ENCODE results near the gene ATP12A.

The ATP12A gene

DNA sequence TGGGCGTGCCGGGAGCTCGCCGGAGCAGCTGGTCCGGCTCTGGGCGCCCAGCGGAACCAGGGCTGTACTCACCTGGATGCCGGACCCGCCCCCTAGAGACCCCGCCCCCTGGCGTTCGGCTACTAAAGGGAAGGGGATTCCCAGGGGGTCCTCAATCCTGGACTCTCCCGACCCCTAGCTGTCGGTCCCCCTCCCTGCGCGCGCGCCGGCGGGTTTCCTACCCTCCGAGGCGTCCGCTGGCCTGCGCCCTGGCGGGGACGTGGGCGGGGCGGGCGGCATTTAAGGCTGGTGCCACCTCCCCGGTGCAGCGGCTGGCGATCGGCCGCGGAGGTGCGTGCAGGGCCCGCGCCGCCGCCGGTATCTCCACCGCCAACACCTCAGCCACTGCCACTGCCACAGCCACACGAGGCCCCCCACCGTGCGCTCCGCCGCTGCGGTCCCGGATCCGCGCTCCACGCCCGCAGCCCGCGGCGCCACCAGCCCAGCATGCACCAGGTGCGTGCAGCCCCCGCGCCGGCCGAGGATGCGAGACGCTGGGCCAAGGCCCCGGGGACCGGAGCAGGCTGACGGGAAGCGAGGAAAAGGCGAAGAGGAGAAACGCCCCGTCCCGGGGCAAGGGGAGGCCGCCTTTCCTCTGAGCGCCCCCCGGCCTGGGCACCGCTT lies at the start of gene ATP12A:
TSS of gene ATP12A (plus strand) at position 151 of the 663 bp plus-strand sequence. CDS start at position 487, 336 bp downstream.
- DNase-seq, result peak; percentile 21

DNA sequence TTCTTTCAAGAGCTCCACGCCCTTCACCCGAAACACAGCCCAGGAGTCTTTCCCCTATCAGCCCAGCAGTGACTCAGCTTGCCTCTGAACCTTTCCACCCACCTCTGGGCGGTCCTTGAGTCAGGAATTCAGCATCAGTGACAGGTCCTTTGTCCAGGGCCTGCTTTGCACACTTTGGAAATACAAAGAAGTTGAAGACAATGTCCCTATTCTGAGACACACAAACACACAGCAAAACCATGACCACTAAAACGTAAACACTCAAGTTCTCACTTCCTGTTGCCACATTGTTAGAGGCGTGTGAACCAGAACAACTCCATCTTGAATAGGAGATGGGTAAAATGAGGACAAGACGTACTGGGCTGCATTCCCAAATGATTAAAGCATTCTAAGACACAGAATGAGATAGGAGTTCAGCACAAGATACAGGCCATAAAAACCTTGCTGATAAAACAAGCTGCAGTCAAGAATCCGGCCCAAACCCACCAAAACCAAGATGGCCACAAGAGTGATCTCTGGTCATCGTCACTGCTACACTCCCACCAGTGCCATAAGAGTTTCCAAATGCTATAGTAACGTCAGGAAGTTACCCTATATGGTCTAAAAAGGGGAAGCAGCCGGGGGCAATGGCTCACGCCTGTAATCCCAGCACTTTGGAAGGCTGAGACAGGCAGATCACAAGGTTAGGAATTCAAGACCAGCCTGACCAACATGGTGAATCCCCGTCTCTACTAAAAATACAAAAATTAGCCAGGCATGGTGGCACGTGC lies 49.2 kb upstream of the ATP12A start:
- in situ Hi-C loops (cut with MboI; ENCODE audit: low pct_unique_long_range_greater_than_20kb, low sequenced_read_pairs), result no loop called here
- DNase-seq, result peak; percentile 47

More for the DNA sequence above, at the start of gene ATP12A:
- in situ Hi-C loops (cut with MboI; ENCODE audit: low pct_unique_long_range_greater_than_20kb, low sequenced_read_pairs), result no loop called here

DNA sequence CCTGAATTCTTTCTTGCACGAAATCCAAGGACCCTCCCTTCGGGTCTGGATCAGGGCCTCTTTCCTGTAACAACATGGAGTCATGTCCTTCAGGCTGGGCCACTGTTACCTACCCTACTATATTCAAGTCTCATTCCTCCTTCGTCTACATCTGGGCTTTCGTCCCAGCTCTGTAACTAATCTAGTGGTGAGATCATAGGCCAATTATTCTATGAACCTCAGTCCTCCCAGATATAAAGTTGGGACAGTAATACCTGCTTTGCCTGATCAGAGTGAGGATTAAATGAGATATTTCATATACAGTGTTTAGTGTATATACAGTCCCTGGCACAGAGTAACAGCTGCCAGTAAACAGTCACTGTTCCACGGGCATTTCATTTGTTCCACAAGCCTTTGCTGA lies 48.3 kb upstream of the ATP12A start:
- in situ Hi-C loops (cut with MboI; ENCODE audit: low pct_unique_long_range_greater_than_20kb, low sequenced_read_pairs), result no loop called here
- DNase-seq, result no peak

DNA sequence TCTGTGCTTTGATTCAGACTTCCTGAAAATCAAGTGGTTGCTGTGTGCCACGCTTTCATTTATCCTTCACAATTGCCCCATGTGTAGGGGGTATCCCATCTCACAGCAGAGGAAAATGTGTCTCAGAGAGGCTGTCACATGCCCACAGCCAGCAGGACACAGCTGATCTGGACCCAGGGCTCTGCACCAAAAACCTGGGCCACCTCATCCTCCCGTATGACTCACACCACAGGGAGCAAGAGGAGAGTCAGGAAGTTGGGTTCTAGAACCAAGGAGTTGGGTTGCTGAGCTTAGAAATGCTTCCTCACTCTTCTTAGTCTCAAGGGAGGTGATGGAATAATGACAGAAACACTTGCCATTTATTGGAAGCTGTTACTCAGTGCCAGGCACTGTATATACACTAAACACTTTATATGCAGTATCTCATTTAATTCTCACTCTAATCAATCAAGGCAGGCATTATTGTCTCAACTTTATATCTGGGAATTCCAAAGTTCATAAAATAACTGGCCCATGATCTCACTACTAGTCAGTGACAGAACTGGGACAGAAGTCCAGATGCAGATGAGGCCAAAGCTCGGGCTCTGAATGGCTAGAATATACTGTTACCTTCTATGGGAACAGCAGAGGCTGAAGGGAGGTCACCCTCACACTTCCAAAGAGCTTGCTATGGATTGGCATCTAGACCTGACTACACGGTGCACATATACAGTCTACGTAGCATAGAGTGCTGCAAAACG lies 47.7 kb upstream of the ATP12A start:
- DNase-seq, result no peak
- in situ Hi-C loops (cut with MboI; ENCODE audit: low pct_unique_long_range_greater_than_20kb, low sequenced_read_pairs), result no loop called here

DNA sequence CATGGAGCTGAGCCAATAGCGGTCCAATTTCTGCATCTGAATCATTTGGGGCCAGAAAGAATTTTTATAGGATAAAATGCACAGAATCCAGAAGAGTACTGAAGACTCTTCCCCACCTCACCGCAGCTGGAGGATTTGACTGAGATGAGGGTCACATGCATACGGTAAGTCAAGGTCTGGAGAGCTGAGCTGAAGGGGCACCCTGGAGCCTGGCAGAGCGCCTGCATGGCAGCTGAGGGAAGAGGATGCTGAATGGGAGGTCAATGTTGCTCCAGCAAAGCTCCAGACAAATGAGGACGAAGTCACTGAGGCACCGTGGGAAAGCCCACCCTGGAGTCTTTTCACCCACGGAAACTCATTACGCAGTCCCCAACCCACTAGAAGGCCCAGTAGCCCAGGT lies 43.4 kb upstream of the ATP12A start:
- in situ Hi-C loops (cut with MboI; ENCODE audit: low pct_unique_long_range_greater_than_20kb, low sequenced_read_pairs), result no loop called here
- DNase-seq, result no peak

DNA sequence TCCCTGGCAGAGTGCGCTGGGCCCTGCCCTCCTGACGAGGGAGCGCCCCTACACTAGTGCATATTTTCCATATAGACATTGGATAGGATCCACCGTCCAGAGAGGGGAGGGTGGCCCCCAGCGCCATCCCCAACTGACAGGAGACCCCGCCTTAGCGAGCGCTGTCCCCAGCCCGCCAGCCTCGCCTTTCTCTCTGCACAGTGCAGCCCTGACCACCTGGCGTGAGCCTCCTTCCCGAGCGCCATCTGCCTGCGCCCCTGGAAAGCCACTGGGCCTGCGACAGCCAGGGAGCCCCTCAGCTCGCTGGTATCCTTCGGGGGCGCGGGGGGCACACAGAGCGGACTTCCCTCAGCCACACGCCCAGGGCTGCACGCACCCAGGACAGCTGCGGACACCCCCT lies 42.1 kb upstream of the ATP12A start:
- DNase-seq, result no peak
- in situ Hi-C loops (cut with MboI; ENCODE audit: low pct_unique_long_range_greater_than_20kb, low sequenced_read_pairs), result no loop called here

DNA sequence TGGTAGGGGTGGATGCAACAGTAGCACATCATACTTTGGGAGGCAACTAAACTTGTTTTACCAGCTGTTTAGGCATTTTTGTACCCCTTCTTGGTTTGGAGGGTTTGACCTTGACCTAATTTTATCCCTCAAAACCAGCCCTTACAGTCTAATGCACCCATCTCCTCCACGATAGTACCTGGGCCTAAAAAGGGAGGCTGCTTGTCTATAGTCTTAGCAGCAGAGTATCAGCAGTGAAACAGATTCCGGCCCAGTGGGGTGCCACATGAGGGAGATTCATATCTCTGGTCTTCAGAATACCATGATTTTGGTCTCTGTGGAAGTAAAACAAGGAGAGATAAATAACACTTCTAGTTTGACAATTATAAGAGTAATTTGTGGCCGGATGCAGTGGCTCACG lies 39.5 kb upstream of the ATP12A start:
- in situ Hi-C loops (cut with MboI; ENCODE audit: low pct_unique_long_range_greater_than_20kb, low sequenced_read_pairs), result no loop called here
- DNase-seq, result no peak

DNA sequence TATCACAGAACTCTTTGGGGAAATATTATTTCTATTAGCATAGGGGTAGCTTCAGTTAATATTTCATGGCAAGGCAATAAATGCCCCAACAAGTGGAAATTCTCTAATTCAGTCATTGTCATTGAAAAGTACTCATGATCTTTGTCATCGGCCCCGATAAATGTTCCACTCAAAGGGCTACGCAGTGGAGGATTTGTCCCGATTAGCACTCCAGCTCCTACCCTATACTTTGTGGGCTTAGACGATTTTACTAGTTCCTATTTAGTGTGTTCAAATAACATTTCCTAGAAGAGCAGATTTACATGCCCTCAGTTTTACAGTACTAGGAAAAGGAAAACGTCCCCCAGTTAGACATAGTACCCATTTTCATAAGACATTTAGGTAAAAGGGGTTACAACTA lies 38.0 kb upstream of the ATP12A start:
- no peak for DNase-seq
- in situ Hi-C loops (cut with MboI; ENCODE audit: low pct_unique_long_range_greater_than_20kb, low sequenced_read_pairs), result no loop called here

DNA sequence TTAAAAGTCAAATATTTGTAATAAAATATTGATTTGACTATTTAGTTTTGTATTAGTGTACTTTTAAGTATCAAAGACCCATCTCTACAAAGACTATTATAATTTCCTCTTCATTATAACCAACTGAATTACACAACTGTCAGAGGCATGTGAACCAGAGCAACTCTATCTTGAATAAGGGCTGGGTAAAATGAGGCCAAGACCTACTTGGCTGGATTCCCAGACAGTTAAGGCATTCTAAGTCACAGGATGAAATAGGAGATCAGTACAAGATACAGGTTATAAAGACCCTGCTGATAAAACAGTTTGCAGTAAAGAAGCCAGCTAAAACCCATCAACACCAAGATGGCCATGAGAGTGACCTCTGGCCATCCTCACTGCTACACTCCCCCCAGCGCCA lies 36.2 kb upstream of the ATP12A start:
- in situ Hi-C loops (cut with MboI; ENCODE audit: low pct_unique_long_range_greater_than_20kb, low sequenced_read_pairs), result no loop called here
- no peak for DNase-seq

DNA sequence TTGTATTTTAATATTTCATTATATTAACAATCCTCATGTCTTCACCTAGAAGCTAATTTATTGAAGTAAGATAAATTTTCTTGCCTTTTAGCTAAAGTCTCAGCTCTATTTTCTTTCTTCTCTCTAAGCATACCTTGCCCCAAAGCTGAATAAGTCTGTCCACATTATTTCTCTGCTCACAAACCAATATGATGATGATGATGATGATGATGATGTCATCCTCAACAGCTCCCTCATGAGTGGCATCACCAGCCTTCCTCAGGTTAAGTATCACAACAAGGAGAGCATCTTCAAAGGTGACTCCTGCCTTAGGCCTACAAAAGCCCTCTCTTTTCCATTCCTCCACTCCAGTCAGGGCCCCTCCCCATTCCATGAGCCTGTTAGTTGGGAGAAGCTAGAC lies 31.9 kb upstream of the ATP12A start:
- DNase-seq, result no peak
- in situ Hi-C loops (cut with MboI; ENCODE audit: low pct_unique_long_range_greater_than_20kb, low sequenced_read_pairs), result no loop called here

DNA sequence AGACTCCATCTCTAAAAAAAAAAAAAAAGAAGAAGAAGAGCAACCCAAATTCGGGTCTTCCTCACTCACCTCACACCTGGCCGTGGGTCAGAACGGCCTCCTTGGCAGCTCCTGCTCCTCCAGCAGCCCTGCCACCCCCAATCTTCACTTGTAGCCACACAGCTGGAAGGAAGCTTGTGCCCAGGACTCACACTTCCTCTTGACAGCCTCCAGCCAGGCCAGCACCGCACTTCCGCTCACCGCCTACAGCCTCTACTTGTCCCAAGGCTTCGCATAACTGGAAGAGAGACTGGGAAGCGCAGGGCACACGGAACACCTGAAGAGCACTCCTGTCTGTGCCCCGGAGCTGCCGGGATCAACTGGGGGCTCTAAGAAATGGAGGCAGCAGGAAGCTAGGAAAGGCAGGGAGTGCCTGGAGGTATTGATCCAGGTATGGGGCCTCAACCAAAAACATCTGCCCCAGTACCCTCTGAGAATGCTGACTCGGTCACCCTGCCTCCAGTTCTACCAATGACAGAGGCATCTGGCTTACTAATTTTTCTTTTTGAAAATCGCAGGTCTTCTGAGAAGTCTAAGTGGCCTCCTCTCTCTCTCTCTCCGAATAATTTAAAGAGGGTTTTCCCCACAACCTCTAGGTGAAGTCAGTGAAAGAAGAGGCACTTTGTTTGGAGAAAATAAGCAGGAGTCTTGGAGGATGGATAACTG lies 31.1 kb upstream of the ATP12A start:
- in situ Hi-C loops (cut with MboI; ENCODE audit: low pct_unique_long_range_greater_than_20kb, low sequenced_read_pairs), result no loop called here
- DNase-seq, result no peak

DNA sequence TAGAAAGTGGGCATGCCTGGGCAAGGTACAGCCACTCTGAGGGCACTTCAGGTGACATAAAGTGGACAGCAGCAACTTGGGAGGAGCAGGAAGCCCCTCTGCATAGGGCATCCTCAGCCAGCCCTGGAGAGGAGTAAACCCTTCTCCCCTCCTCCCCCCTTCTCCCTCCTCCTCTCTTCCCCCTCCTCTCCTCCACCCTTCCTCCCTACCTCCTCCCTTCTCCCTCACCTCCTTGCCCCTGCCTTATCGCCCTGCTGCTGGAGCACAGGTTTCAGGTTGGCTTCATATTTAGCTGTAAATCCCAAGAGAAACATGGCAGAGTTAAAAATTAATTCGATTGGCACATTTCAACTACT lies 30.5 kb upstream of the ATP12A start:
- in situ Hi-C loops (cut with MboI; ENCODE audit: low pct_unique_long_range_greater_than_20kb, low sequenced_read_pairs), result no loop called here
- no peak for DNase-seq

DNA sequence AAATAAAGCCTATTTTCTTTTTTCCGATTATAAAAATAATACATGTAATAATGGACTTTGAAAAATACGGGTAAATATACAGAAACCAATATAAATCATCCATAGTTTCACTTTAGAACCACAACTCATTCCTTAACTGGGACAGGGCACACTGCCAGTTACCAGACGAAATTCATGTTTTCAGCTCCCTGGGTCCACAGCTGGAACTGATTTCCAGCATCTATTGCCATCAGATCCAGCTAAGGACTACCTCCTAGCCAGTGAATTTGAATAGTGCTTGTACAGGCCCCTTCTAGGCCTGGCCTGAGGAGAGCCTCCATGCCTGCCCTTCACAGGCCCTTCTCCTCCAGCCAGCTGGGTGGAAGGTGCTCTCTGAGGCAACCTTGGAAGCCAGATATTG lies 30.0 kb upstream of the ATP12A start:
- no peak for DNase-seq
- in situ Hi-C loops (cut with MboI; ENCODE audit: low pct_unique_long_range_greater_than_20kb, low sequenced_read_pairs), result no loop called here

DNA sequence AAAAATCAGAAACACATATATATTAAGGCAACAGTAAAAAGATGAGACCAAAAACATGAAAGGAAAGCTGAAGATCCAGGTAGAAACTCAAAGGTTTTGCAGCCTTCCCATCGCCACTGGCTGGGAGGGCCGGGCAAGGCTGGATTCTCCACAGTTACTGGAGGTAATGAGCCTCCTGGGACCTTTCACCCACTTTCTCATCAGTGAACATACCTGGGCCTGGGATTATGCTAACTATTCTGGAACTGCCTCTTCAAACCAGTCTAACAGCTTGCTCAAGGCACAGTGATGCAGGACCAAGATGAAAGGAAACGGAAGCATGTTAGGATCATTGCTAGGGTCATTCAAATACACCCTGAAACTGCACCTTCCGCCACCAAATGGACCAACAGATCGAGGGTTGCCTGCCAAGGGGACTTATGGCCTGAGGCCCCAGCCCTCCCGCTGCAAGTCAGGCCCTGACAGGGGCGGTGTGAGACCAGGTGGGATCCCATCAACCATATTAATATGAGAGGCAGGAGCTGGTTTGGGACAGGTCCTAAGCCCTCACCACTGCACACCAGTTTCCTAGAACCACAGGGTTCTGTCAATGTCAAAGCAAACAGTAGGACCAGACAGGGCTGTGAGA lies 28.4 kb upstream of the ATP12A start:
- in situ Hi-C loops (cut with MboI; ENCODE audit: low pct_unique_long_range_greater_than_20kb, low sequenced_read_pairs), result no loop called here
- DNase-seq, result no peak

DNA sequence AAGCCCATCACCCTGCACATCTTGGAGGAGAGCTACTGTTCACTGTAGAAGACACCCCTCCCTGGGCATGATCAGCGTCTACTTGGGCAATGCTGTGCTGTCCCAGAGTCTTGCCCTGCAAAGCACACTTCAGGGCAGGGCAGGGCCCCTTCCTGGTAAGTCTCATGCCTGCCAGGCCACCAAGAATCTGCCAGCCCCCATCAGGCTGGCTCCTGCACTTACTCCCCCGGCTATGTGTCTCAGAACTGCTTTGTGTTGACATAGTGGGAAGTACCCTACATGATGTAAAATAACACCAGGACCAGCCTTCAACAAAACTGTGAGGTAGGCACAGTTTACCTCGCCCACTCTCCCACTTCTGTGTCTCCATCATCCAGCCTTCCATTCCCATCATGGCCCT lies 27.8 kb upstream of the ATP12A start:
- in situ Hi-C loops (cut with MboI; ENCODE audit: low pct_unique_long_range_greater_than_20kb, low sequenced_read_pairs), result no loop called here
- no peak for DNase-seq

DNA sequence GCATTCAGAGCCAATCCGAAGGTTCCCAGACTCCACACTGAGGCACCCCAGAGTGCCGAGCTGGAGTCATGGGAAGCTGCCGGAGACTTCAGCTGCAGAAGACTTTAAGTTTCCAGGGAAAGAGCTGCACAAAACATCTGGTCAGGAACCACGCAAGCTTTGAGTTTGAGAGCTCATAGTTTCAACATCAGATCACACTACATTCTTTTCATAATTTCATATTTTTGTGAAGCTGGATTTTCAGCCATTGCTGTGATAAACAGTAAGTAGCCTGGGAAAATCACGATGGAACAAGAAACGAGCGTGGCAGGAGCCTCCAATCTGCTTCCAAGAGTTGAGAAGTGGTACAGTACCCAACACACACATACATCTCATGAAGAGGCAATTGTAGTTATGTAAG lies 25.5 kb upstream of the ATP12A start:
- in situ Hi-C loops (cut with MboI; ENCODE audit: low pct_unique_long_range_greater_than_20kb, low sequenced_read_pairs), result no loop called here
- no peak for DNase-seq

DNA sequence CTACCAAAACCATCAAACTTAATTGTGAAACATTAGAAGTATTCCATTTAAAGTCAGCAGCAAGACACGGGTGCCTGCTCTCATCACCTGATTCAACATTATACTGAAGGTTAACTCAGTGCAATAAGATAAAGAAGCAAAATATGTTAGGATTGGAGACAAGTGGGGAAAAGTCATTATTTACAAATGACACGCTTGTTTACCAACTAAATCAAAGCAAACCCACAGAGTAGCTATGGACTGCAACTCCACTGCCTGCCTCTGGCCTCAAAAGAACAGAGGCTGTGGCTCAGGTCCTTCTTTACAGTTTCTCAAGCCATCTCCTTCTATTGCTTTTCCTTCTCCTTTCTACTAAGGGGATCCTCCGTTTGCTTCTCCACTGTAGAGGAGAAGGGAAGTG lies 21.0 kb upstream of the ATP12A start:
- in situ Hi-C loops (cut with MboI; ENCODE audit: low pct_unique_long_range_greater_than_20kb, low sequenced_read_pairs), result no loop called here
- no peak for DNase-seq

DNA sequence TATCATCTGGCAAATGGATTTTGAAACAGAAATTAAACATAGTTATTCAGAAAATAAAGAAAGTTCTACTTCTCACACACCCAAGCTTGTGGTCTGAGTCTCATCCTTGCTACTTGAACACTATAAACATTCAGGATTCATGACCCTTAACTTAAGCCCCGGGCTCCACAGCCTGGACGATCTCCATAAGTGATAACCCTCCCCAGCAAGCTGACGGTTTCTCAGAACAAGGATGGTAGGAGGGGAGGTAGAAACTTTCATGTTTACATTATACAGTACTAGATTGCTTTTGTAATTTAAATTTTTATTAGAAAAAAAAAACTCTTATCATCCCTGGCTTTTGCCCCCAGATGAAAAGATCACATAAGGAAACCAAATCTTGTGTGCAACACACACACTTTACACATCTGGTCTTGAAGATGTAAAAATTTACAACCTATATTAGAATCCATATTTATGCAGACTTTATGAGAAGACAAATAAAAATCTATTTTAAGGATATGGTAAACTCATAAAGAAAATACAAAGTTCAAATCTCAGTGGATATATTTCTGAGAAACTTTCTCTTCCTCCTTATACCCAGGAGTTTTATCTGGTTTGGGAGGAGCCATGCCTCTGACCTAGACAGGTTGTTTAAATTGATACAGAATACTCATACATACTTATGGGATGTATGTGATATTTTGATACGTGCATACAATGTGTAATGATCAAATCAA lies 20.0 kb upstream of the ATP12A start:
- no peak for DNase-seq
- in situ Hi-C loops (cut with MboI; ENCODE audit: low pct_unique_long_range_greater_than_20kb, low sequenced_read_pairs), result no loop called here

DNA sequence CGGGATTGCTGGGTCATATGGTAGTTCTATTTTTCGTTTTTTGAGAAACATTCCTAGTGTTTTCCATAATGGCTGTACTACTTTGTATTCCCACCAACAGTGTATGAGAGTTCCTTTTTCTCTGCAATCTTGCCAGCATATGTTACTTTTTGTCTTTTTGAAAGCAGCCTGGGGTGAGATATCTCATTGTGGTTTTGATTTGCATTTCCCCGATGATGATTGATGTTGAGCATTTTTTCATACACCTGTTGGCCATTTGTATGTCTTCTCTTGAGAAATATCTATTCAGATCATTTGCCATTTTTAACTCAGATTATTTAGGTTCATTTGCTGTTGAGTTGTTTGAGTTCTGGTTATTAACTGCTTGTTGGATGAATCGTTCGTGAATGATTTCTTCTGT lies 18.5 kb upstream of the ATP12A start:
- in situ Hi-C loops (cut with MboI; ENCODE audit: low pct_unique_long_range_greater_than_20kb, low sequenced_read_pairs), result no loop called here
- DNase-seq, result no peak

Data from KBM-7 (cell line).